Activated CD8-positive, alpha-beta T cell treated with anti-CD3 and anti-CD28 coated beads for 36 hours (primary cell): ENCODE measurements around the gene ERGIC1. TPM values are rescaled to one million over a fixed set of nuclear protein-coding genes. Genes with fewer than 3 reads are reported as not detected.

Experiments used
- ATAC-seq: fragments of 200-7000 bp; cut with Tn5 transposase; one replicate; pipeline ENCODE4 v1.10.0; 2021; ENCODE audit warnings: mild to moderate bottlenecking, moderate library complexity
- CTCF ChIA-PET: fragments of 350-600 bp; sonication (Branson Sonifier 250); formaldehyde crosslinking; loops from one replicate; lab custom pipeline; 2021; ENCODE audit warnings: antibody characterized with exemption; lab: Charles Lee
- POLR2A ChIA-PET: fragments of 350-600 bp; sonication (Branson Sonifier 250); formaldehyde crosslinking; loops from one replicate; lab custom pipeline; 2021; ENCODE audit warnings: antibody characterized with exemption; lab: Charles Lee
- DNase-seq: peaks from one replicate; pipeline ENCODE4 v3.0.0-alpha.2; 2020
- H3K27ac Mint-ChIP-seq: one replicate; pipeline ENCODE4 v1.8.0; 2021; ENCODE audit warnings: mild to moderate bottlenecking, mixed read lengths
- H3K27me3 Mint-ChIP-seq: one replicate; pipeline ENCODE4 v1.8.0; 2021; ENCODE audit warnings: mixed read lengths
- H3K36me3 Mint-ChIP-seq: one replicate; pipeline ENCODE4 v1.8.0; 2021; ENCODE audit warnings: low read depth, mixed read lengths
- H3K4me1 Mint-ChIP-seq: one replicate; pipeline ENCODE4 v1.8.0; 2021; ENCODE audit warnings: low read depth, mixed read lengths
- H3K4me3 Mint-ChIP-seq: one replicate; pipeline ENCODE4 v1.8.0; 2021; ENCODE audit warnings: mild to moderate bottlenecking, moderate library complexity, mixed read lengths
- H3K9me3 Mint-ChIP-seq: one replicate; pipeline ENCODE4 v1.8.0; 2021; ENCODE audit warnings: mixed read lengths
- intact Hi-C: fragments of 100-400 bp; cut with micrococcal nuclease; formaldehyde crosslinking; loops from one replicate; pipeline ENCODE4 v1.10.0; 2022
- total RNA-seq, 2 experiments: library from RNA; stranded (reverse); gene quantifications; one replicate each; pipeline ENCODE4 v1.2.3, GENCODE V29; 2021
- TF ChIP-seq, protein P1 (sequence below): fragments of 200-600 bp; IDR thresholded peaks from one replicate; pipeline ENCODE4 v1.8.0; 2022; ENCODE audit warnings: antibody characterized with exemption, mild to moderate bottlenecking

Gene ERGIC1
- total RNA-seq, 2 experiments from 2014 or later = 56.1 to 57.0 TPM

DNA sequence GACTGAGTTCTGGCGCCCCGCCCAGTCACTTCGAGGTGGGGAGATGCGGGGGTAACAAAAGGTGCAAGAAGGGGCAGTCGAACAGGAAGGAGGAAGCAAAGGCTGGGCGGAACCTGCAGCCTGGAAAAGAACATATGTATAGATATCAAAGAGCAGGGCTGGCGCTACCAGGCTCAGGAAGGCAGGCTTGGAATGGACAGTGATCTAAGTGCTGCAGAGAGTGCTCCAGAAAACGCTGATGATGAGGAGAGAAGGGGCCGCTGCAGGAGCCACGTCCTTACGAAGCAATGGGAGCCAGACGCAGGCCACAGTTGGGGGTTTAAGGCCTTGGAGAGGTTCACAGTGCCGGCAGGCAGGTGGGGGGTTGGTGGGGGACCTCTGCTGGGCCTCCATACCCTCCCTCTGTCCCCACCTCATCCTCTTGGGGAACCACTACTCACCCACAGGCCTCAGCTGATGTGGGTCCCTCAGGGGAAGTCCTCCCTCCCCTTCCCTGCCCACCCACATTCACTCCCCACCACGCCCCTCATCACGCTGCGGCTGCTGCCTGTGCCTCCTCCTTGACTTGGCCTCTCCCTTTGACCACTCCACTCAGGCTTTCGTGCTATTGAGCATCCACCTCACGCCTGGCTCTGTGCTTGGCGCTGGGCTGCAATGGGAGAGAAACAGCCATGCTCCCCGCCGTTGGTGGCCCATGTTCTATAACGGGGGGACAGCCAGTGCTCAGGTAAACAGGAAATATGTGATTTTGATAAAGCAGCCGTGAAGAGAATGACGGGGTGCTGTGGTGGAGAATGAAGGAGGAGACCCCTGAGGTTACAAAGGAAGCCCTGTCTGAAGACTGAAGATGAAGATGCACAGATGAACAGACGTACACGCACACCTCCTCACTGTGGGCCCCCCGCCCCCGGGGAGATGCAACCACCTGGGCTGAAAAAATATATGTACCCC is 84.6 kb downstream of the ERGIC1 start:
- H3K36me3 Mint-ChIP-seq = peaks cover 14% of the 10 kb centered on the region
- DNase-seq = peak; percentile 66
- H3K4me1 Mint-ChIP-seq = peaks cover 18% of the 10 kb centered on the region
- TF ChIP-seq, protein P1, sequence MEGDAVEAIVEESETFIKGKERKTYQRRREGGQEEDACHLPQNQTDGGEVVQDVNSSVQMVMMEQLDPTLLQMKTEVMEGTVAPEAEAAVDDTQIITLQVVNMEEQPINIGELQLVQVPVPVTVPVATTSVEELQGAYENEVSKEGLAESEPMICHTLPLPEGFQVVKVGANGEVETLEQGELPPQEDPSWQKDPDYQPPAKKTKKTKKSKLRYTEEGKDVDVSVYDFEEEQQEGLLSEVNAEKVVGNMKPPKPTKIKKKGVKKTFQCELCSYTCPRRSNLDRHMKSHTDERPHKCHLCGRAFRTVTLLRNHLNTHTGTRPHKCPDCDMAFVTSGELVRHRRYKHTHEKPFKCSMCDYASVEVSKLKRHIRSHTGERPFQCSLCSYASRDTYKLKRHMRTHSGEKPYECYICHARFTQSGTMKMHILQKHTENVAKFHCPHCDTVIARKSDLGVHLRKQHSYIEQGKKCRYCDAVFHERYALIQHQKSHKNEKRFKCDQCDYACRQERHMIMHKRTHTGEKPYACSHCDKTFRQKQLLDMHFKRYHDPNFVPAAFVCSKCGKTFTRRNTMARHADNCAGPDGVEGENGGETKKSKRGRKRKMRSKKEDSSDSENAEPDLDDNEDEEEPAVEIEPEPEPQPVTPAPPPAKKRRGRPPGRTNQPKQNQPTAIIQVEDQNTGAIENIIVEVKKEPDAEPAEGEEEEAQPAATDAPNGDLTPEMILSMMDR = no peak
- CTCF ChIA-PET = interaction anchor here (3.0 kb wide), 1 partner anchor 202 kb away, joined by 7 read pairs; no protein-coding TSS in a partner anchor
- H3K27ac Mint-ChIP-seq = peak overlapping the region; percentile 86
- ATAC-seq = peak; percentile 78
- peak overlapping the region; percentile 60 for H3K4me3 Mint-ChIP-seq
- no peaks in the 10 kb centered on the region for H3K9me3 Mint-ChIP-seq
- intact Hi-C loops = no loop called here
- no peaks in the 10 kb centered on the region for H3K27me3 Mint-ChIP-seq
- POLR2A ChIA-PET = interaction anchor here (0.6 kb wide), 1 partner anchor 158 kb away, joined by 3 read pairs; no protein-coding TSS in a partner anchor

DNA sequence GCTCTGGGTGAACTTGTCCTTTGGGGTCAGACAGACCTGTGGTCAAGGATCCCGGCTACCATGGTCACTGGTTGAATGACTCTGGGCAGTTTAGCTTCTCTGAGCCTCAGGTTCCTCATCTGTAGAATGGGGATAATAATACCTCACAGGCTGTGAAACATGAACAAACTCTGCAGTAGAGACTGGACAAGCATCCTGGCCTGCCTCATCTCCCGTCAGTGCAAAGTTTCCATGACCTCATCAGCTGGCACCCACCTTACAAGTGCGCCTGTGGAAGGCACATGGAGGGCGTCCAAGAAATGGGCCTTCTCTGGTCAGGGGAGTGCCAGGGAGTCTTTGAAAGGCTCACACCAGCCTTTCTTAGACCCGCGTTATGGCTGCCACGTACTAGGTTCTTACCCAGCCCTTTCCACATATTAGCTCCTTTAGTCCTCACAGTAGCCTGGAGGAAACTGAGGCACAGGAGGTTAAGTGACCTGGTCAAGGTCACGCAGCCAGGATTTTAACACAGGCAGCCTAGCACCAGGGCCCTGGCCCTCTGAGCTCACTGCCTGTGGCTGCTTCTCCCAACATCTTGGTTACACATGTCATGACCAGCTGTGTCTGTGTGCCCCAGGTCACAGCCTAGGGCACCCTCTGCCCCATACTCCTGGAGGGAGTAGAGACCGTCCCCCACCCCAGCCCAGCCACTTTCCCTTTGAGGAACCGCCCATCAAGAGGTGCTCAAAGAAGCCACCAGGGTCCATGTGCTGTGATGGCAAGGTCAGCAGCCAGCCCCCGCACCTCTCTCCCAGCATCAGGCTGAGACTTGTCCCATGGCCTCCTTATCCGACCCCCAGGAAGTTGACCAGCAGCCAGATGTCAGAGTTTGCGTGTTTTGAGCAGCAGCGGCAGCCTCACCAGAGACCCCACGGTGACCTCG is 85.7 kb downstream of the ERGIC1 start:
- ChIA-PET POLR2A (no interaction called here), CTCF (interaction anchor here (0.7 to 3.0 kb wide), 3 partner anchors 12 to 206 kb away, joined by 3 to 7 read pairs (median 4); no protein-coding TSS in a partner anchor)
- DNase-seq (no peak), ATAC-seq (no peak)
- TF ChIP-seq, protein P1 = no peak
- H3K36me3 Mint-ChIP-seq = peaks cover 14% of the 10 kb centered on the region
- no peak overlapping the region for H3K4me3 Mint-ChIP-seq
- H3K9me3 Mint-ChIP-seq = no peaks in the 10 kb centered on the region
- intact Hi-C loops = no loop called here
- H3K27ac Mint-ChIP-seq = no peak overlapping the region
- H3K4me1 Mint-ChIP-seq = peaks cover 18% of the 10 kb centered on the region
- H3K27me3 Mint-ChIP-seq = no peaks in the 10 kb centered on the region

DNA sequence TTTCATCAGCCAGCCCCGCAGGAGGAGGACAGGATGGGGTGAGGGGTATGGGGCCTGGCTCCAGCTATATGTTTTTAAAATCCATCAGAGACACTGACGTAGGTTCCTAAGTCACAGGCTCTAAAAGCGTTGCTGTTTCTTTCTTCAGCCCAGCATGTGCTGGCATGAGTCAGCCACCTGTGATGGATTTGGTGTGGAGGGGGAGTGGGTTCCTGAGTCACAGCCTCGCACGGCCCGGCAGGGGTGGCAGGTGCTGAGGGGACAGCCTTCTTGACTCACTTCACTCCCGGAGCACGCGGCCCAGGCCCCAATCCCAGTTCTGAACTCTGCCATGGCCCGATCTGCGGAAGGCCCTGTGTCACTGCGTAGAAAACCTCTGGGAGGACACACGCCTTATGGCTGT is 86.4 kb downstream of the ERGIC1 start:
- intact Hi-C loops = no loop called here
- Mint-ChIP-seq H3K4me3 (no peak overlapping the region), H3K4me1 (peaks cover 18% of the 10 kb centered on the region), H3K27ac (no peak overlapping the region), H3K36me3 (peaks cover 15% of the 10 kb centered on the region), H3K27me3 (no peaks in the 10 kb centered on the region), H3K9me3 (no peaks in the 10 kb centered on the region)
- ATAC-seq = no peak
- POLR2A ChIA-PET = no interaction called here
- CTCF ChIA-PET = interaction anchor here (1.1 to 3.0 kb wide), 2 partner anchors 12 to 204 kb away, joined by 4 to 7 read pairs; no protein-coding TSS in a partner anchor
- DNase-seq = no peak
- TF ChIP-seq, protein P1 = no peak

DNA sequence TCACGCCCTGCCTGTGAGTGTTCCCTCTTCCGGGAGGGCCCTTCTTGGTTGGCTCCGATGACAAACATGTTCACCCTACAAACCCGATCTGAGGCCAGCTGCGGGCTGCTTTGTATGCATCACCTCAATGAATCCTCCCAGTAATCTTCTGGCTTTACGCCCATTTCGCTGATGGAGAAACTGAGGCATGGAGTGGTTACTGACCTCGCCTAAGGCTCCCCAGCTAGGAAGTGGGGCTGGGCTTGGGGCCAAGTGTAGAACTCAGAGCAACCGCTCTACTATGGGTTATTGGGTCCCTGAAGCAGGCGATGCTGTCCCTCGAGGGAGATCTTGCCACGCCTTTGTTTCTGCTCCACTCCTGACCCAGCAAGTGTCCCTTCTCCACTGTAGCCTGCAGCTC is 86.9 kb downstream of the ERGIC1 start:
- no peaks in the 10 kb centered on the region for H3K9me3 Mint-ChIP-seq
- CTCF ChIA-PET = interaction anchor here (0.9 to 3.0 kb wide), 3 partner anchors 12 to 207 kb away, joined by 3 to 7 read pairs (median 4); no protein-coding TSS in a partner anchor

More for the DNA sequence above, 86.9 kb downstream of the ERGIC1 start:
- Mint-ChIP-seq H3K4me3 (no peak overlapping the region), H3K36me3 (peaks cover 14% of the 10 kb centered on the region), H3K4me1 (peaks cover 18% of the 10 kb centered on the region), H3K27me3 (no peaks in the 10 kb centered on the region), H3K27ac (no peak overlapping the region)
- POLR2A ChIA-PET = no interaction called here
- no peak for DNase-seq
- TF ChIP-seq, protein P1 = no peak
- ATAC-seq = no peak
- intact Hi-C loops = no loop called here
